ENCODE results near the gene ARMC6.

GRCh38 chr19:19071897-19072296 is 38.5 kb downstream of the ARMC6 start:
- TF ChIP-seq EZH2 (IDR thresholded peaks at IDR 0.05; ENCODE audit: low read length, unreplicated experiment) = no peak
- TF ChIP-seq CTCF (conservative IDR thresholded peaks at IDR 0.05; ENCODE audit: low read depth, low read length) = no peak

Measured in PC-3 (cell line).